Muscle layer of duodenum (tissue), 2 donors: Measurements from ENCODE around the gene ARHGEF38.
"Not testable (repeated sequence)": the region's sequence is repeated elsewhere in the genome, so short reads cannot be mapped to it uniquely, and the experiment has no call there.

Source experiments
- H3K27ac ChIP-seq: one replicate; pipeline ENCODE4 v1.7.0; 2013; ENCODE audit warnings: mild to moderate bottlenecking, low read length
- H3K27me3 ChIP-seq: one replicate; pipeline ENCODE4 v1.7.0; 2013; ENCODE audit warnings: low read depth, mild to moderate bottlenecking, control low read depth, low read length
- H3K36me3 ChIP-seq, 2 donors: one replicate each; pipeline ENCODE4 v1.7.0; 2013; ENCODE audit warnings: low read length in 2 of 2, control low read depth in 1 of 2, mild to moderate bottlenecking in 1 of 2; ENCODE audit not compliant: insufficient read depth in 2 of 2, control insufficient read depth in 1 of 2
- H3K4me1 ChIP-seq, 2 donors: one replicate each; pipeline ENCODE4 v1.7.0; 2013; ENCODE audit warnings: low read length in 2 of 2, mild to moderate bottlenecking in 2 of 2, control low read depth in 1 of 2, moderate library complexity in 1 of 2; ENCODE audit not compliant: insufficient read depth in 2 of 2, control insufficient read depth in 1 of 2
- H3K4me3 ChIP-seq, 2 donors: one replicate each; pipeline ENCODE4 v1.7.0; 2013; ENCODE audit warnings: low read length in 2 of 2, low read depth in 1 of 2, mild to moderate bottlenecking in 1 of 2
- H3K9me3 ChIP-seq, 2 donors: one replicate each; pipeline ENCODE4 v1.7.0; 2013; ENCODE audit warnings: low read length in 2 of 2, control low read depth in 1 of 2, mild to moderate bottlenecking in 1 of 2; ENCODE audit not compliant: control insufficient read depth in 1 of 2
- donor health status: healthy.

Gene ARHGEF38

DNA sequence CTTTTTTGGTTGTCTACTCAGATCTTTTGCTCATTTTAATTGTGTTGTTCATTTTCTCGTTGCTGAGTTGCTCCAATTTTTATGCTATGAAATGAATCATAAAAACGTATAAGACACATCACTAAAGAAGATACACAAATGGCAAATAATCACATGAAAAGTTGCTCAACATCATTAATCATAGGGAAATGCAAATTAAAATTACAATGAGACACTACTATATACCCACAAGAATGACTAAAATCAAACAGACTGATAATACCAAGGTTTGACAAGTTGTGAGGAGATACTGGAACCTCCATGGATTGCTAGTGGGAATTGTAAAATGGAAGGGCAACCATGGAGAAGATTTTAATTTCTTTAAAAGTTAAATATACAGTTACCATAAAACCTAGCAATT lies 173.2 kb downstream of the ARHGEF38 start:
- peaks cover 0 to 17% of the 10 kb centered on the region in 2 donors for H3K36me3 ChIP-seq
- no peaks in the 10 kb centered on the region for H3K4me1 ChIP-seq
- H3K27ac ChIP-seq: no peak overlapping the region
- H3K9me3 ChIP-seq: no peaks in the 10 kb centered on the region
- no peaks in the 10 kb centered on the region for H3K27me3 ChIP-seq
- no peak overlapping the region for H3K4me3 ChIP-seq

DNA sequence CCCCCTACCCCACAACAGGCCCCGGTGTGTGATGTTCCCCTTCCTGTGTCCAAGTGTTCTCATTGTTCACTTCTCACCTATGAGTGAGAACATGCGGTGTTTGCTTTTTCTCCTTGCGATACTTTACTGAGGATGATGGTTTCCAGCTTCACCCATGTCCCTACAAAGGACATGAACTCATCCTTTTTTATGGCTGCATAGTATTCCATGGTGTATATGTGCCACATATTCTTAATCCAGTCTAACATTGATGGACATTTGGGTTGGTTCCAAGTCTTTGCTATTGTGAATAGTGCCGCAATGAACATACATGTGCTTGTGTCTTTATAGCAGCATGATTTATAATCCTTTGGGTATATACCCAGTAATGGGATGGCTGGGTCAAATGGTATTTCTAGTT lies 177.5 kb downstream of the ARHGEF38 start:
- not testable (repeated sequence) for H3K27ac ChIP-seq, H3K4me1 ChIP-seq
- peaks cover 0 to 20% of the 10 kb centered on the region in 2 donors for H3K36me3 ChIP-seq

More for the DNA sequence above, 177.5 kb downstream of the ARHGEF38 start:
- not testable (repeated sequence) for H3K4me3 ChIP-seq, H3K27me3 ChIP-seq, H3K9me3 ChIP-seq
